Adrenal gland (tissue), 5 donors: Measurements from ENCODE around the gene CIDEC.

Experiments
- CTCF ChIP-seq, 6 experiments: fragments of 450-650 bp in 4 of 6; fragments of 200-600 bp in 2 of 6; sonication (generic) in 1 of 6; IDR thresholded peaks; 1 replicate in 5 of 6; 2 replicates in 1 of 6; pipeline versions ENCODE4 v1.5.1 to v1.8.0; 2016 to 2021; ENCODE audit warnings: antibody characterized with exemption in 6 of 6, mild to moderate bottlenecking in 2 of 6, moderate library complexity in 1 of 6
- POLR2A ChIP-seq, 2 donors: fragments of 450-650 bp; IDR thresholded peaks; one replicate each; pipeline ENCODE4 v1.6.1; 2017; ENCODE audit warnings: antibody characterized with exemption in 2 of 2, mild to moderate bottlenecking in 2 of 2, moderate library complexity in 1 of 2
- donor health status: DM: no; HTN: no; CAD: no.

DNA sequence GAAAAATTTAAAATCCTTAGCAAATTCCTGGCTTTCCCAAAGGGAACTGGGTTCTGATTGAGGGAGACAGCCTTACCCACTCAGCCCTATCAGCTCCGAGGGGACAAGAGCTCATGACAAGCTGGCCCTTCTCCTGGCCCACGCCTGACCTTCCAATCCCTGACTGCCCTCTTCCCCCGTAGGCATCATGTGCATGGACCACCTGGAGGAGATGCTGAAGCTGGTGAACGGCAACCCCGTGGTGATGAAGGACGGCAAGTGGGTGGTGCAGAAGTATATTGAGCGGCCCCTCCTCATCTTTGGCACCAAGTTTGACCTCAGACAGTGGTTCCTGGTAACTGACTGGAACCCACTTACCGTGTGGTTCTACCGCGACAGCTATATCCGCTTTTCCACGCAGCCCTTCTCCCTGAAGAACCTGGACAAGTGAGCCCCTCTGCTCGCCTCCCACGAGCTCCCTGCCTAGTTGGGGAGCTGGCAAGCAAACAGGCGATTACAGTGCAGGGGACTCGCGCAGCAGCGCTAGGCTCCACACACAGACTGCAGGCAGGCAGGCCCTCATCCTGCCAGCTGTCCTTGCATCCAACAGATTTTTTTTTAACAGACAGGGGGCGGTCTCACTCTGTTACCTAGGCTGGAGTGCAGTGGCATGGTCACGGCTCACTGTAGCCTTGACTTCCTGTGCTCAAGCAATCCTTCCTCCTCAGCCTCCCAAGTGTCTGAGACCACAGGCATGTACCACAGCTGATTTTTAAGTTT, 53.1 kb downstream of the CIDEC start:
- TF ChIP-seq POLR2A (IDR thresholded peaks at IDR 0.05) (no peak), CTCF (IDR thresholded peaks at IDR 0.05) (peak in 4 of 6 experiments; percentile 9 to 40 (median 29))
